Measurements from ENCODE around the gene PCGF3.

PCGF3 gene

DNA sequence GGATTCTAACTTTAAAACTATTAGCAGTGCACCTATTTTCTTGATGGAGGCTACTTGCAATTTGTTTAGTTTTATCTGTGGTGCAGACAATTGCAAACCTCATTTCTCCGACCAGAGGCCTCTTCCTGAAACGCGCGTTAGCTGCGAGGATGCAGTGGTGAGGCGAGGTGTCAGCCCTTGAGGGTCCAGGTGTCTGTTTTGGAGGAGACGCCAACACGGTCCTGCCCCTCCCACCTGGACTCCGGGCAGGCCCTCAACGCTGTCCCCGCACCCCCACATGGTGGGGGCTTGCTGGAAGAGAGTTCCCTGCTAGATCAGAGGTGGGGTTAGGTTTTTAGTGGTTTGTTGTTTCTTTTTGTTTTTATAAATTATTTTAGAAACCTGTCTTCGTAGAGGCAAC is 34.4 kb downstream of the PCGF3 start:
- TF ChIP-seq, protein P1, sequence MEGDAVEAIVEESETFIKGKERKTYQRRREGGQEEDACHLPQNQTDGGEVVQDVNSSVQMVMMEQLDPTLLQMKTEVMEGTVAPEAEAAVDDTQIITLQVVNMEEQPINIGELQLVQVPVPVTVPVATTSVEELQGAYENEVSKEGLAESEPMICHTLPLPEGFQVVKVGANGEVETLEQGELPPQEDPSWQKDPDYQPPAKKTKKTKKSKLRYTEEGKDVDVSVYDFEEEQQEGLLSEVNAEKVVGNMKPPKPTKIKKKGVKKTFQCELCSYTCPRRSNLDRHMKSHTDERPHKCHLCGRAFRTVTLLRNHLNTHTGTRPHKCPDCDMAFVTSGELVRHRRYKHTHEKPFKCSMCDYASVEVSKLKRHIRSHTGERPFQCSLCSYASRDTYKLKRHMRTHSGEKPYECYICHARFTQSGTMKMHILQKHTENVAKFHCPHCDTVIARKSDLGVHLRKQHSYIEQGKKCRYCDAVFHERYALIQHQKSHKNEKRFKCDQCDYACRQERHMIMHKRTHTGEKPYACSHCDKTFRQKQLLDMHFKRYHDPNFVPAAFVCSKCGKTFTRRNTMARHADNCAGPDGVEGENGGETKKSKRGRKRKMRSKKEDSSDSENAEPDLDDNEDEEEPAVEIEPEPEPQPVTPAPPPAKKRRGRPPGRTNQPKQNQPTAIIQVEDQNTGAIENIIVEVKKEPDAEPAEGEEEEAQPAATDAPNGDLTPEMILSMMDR (IDR thresholded peaks at IDR 0.05; ENCODE audit: control insufficient read depth, insufficient read depth, low read depth, low read length, missing control alignments): no peak
- no peak overlapping the region for H3K4me3 ChIP-seq (ENCODE audit: control insufficient read depth, low read depth, low read length)
- DNase-seq (ENCODE audit: low read depth): no peak

DNA sequence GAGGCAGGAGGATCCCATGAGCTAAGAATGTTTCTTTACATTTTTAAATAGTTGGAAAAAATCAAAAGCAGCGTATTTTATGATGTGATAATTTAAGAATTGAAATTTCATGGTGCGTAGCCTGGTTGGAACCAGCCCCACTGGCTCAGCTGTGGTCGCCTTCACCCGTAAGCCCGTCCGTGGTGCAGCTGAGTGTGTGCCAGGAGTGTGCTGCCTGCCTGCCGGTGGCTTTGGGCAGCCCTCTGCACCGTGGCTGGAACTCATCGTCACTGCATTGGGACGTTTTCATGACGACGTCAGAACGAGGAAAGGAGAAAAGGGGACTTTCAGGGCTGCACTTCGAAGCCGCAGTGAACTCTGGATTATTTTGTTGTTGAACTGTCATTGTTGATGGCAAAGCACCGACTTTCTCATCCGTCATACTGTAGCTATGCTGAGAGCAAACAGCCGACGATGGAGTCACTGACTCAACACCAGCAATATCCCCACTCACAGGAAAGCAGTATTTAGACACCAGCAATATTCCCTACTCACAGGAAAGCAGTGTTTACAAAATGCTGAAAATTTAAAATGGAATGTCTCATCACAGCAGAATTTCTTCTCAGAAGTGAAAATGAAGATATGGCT is 35.1 kb downstream of the PCGF3 start:
- DNase-seq (ENCODE audit: low read depth): no peak
- no peak overlapping the region for H3K4me3 ChIP-seq (ENCODE audit: control insufficient read depth, low read depth, low read length)
- TF ChIP-seq, protein P1 (IDR thresholded peaks at IDR 0.05; ENCODE audit: control insufficient read depth, insufficient read depth, low read depth, low read length, missing control alignments): no peak

DNA sequence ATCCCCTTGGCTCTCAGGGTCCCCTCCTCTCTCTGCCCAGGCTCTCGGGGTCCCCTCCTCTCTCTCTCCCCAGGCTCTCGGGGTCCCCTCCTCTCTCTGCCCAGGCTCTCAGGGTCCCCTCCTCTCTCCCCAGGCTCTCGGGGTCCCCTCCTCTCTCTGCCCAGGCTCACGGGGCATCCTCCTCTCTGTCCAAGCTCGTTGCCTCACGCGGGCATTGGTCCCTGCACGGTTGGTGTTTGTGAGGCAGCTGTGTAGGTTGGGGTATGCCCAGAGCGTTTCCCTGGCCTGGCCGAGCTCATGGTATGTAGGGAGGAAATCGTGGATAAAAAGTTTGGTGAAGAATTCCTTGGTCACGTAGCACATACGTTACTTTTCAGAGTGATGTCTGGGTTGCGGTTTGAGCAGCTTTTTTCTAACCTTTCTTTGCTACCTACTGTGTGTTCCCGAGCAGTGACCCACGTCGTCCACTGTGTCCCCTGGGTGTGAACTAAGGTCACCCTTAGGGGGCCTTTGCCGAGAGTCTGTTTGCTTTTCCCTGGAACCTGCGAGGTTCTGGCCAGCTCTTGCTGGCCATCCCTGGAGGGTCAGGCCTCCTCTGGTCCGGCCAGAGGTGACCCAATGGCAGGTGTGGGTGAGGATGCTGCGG is 36.6 kb downstream of the PCGF3 start:
- TF ChIP-seq, protein P1 (IDR thresholded peaks at IDR 0.05; ENCODE audit: control insufficient read depth, insufficient read depth, low read depth, low read length, missing control alignments): no peak
- DNase-seq (ENCODE audit: low read depth): no peak
- H3K4me3 ChIP-seq (ENCODE audit: control insufficient read depth, low read depth, low read length): no peak overlapping the region

DNA sequence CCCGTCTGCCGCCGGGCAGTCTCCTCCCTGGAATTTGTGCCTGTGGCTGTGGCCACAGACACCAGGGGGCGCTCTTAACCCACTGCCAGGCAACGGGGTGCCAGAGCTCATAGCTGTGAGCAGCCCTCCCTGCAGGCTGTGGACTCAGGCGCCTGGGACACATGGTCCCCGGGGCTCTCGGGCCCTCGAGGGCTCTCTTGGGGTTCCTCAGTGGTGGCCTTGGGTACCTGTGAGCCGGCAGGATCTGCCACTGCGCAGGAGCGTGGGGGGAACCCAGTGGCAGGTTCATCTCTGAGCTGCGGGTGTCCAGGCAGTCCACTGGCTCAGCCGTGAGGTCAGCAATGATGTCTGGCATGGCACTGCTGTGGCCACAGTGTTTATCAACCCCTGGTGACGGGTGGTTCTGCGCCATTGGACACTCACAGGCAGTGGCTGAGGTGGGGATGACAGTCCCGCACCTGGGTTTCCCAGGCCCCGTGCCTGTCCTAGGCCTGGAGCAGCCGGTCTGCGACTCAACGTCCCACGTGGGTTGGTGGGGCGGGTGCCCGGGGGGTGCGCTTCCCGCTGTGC is 37.2 kb downstream of the PCGF3 start:
- no peak for DNase-seq (ENCODE audit: low read depth)
- no peak overlapping the region for H3K4me3 ChIP-seq (ENCODE audit: control insufficient read depth, low read depth, low read length)
- TF ChIP-seq, protein P1 (IDR thresholded peaks at IDR 0.05; ENCODE audit: control insufficient read depth, insufficient read depth, low read depth, low read length, missing control alignments): peak; percentile 95

DNA sequence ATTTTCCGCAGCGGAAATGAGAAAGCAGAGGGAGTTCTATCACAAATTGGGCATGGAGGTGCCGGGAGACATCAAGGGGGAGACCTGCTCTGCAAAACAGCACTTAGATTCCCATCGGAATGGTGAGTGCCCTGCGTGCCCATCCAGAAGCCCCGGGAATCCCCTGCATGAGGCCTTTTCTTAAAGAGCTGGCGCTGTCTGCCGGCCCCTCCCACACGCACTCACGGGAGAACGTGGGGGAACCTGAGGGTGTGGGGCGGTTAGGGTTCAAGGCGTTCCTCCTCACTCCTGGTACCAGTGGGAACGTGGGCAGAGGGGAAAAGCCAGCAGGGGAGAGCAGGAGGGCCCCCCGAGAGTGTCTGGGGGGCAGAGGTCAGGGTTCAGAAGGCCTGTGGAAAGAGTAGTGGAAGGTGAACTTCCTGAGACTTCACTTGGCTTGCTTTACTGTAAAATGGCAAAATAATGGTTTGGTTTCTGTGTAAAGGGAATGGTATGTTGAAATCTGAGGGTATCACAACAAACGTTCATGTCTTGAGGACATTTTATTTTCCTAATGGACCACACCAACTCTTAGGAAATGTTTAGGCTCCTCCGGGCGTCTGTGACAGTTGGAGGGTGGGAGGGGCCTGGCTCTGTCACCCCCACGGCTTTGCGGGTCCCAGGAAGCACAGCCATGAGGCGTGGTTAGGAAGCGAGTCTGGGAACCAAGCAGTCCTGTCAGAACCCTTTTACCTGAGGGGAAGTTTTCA is 38.0 kb downstream of the PCGF3 start:
- DNase-seq (ENCODE audit: low read depth): no peak
- H3K4me3 ChIP-seq (ENCODE audit: control insufficient read depth, low read depth, low read length): no peak overlapping the region
- TF ChIP-seq, protein P1 (IDR thresholded peaks at IDR 0.05; ENCODE audit: control insufficient read depth, insufficient read depth, low read depth, low read length, missing control alignments): no peak

DNA sequence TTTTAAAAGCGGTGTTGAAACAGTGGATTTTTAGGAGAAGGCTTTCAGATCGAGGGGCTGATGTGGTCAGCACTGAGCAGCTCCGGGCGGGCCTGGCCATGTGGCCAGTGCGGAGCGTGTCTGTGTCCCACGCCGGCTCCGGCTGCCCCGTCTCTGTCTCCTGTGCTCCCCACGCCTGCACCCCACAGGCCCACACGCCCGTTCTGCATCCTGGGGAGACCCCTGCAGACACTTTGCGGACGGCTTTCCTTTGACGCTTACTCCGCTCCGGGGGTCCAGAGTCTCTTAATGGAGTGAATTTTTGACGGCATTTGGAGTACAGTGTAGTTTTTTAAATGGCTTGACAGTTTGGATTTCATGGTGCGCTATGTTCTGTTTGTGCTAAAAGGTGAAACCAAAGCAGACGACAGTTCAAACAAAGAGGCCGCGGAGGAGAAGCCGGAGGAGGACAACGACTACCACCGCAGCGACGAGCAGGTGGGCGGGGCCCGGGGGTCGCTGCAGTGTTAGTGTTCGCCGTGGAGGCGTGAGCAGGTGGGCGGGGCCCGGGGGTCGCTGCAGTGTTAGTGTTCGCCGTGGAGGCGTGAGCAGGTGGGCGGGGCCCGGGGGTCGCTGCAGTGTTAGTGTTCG is 38.7 kb downstream of the PCGF3 start:
- DNase-seq (ENCODE audit: low read depth): no peak
- H3K4me3 ChIP-seq (ENCODE audit: control insufficient read depth, low read depth, low read length): no peak overlapping the region
- TF ChIP-seq, protein P1 (IDR thresholded peaks at IDR 0.05; ENCODE audit: control insufficient read depth, insufficient read depth, low read depth, low read length, missing control alignments): no peak

Data from AG09309 (cell line).